DND-41 (cell line): Measurements from ENCODE around the gene NSDHL.

ENCODE experiments used
- ATAC-seq: fragments of 200-7000 bp; cut with Tn5 transposase; 3 replicates; pipeline ENCODE4 v1.9.1; 2021; ENCODE audit warnings: low read depth; ENCODE audit not compliant: insufficient read depth
- DNase-seq: peaks from one replicate; pipeline ENCODE4 v3.0.0-alpha.2; 2020
- H2AFZ ChIP-seq: 2 replicates; pipeline ENCODE4 v1.6.0; 2012; ENCODE audit warnings: low read depth, low read length
- H3K27ac ChIP-seq: 2 replicates; pipeline ENCODE4 v1.5.1; 2012; ENCODE audit warnings: low read length, inconsistent platforms
- H3K27me3 ChIP-seq: fragments of 200-600 bp; sonication (generic); 2 replicates; pipeline ENCODE4 v1.6.0; 2012; ENCODE audit warnings: low read length, mild to moderate bottlenecking, inconsistent platforms; ENCODE audit not compliant: insufficient read depth, poor library complexity
- H3K36me3 ChIP-seq: 2 replicates; pipeline ENCODE4 v1.5.1; 2012; ENCODE audit warnings: low read length, inconsistent platforms; ENCODE audit not compliant: insufficient read depth
- H3K4me1 ChIP-seq: 2 replicates; pipeline ENCODE4 v1.5.1; 2012; ENCODE audit warnings: mild to moderate bottlenecking, low read length; ENCODE audit not compliant: insufficient read depth
- H3K4me2 ChIP-seq: 2 replicates; pipeline ENCODE4 v1.6.0; 2012; ENCODE audit warnings: mild to moderate bottlenecking, moderate library complexity, low read length, inconsistent platforms; ENCODE audit not compliant: insufficient read depth
- H3K4me3 ChIP-seq, 2 experiments: fragments of 200-600 bp in 1 of 2; shearing (Covaris generic) in 1 of 2; 2 replicates each; pipeline ENCODE4 v1.5.1; 2012 to 2016; ENCODE audit warnings: inconsistent platforms in 2 of 2, low read length in 2 of 2, mild to moderate bottlenecking in 2 of 2, low read depth in 1 of 2, moderate library complexity in 1 of 2
- H3K79me2 ChIP-seq: 2 replicates; pipeline ENCODE4 v1.6.0; 2012; ENCODE audit warnings: low read length, inconsistent platforms; ENCODE audit not compliant: insufficient read depth
- H3K9ac ChIP-seq: 2 replicates; pipeline ENCODE4 v1.6.0; 2012; ENCODE audit warnings: low read depth, mild to moderate bottlenecking, inconsistent platforms, low read length, moderate library complexity
- H3K9me3 ChIP-seq: 2 replicates; pipeline ENCODE4 v1.5.1; 2012; ENCODE audit warnings: low read length, moderate library complexity, mild to moderate bottlenecking, inconsistent platforms; ENCODE audit not compliant: insufficient read depth, severe bottlenecking
- H4K20me1 ChIP-seq: 2 replicates; pipeline ENCODE4 v1.6.0; 2012; ENCODE audit warnings: low read length; ENCODE audit not compliant: insufficient read depth
- CTCF ChIP-seq: IDR thresholded peaks from 2 replicates; pipeline ENCODE4 v1.5.1; 2012; ENCODE audit warnings: borderline replicate concordance, low read length, moderate library complexity, mild to moderate bottlenecking; ENCODE audit not compliant: poor library complexity, severe bottlenecking; ENCODE audit errors: extremely low read depth
- EZH2 ChIP-seq: IDR thresholded peaks from 3 replicates; pipeline ENCODE4 v1.6.1; 2012; ENCODE audit warnings: borderline replicate concordance, low read depth, mild to moderate bottlenecking, moderate library complexity, low read length, inconsistent platforms; ENCODE audit not compliant: severe bottlenecking

The NSDHL gene

GRCh38 chrX:152881289-152881688 lies 50.4 kb downstream of the NSDHL start:
- Histone ChIP-seq H3K9ac (no peak overlapping the region), H3K9me3 (no peaks in the 10 kb centered on the region), H2AFZ (no peak overlapping the region), H4K20me1 (no peaks in the 10 kb centered on the region), H3K4me1 (no peaks in the 10 kb centered on the region), H3K27ac (no peak overlapping the region), H3K4me2 (no peak overlapping the region), H3K4me3 (no peak overlapping the region), H3K36me3 (no peaks in the 10 kb centered on the region), H3K27me3 (no peaks in the 10 kb centered on the region), H3K79me2 (no peaks in the 10 kb centered on the region)
- DNase-seq (no peak), ATAC-seq (no peak)
- TF ChIP-seq CTCF: no peak
- no peak for TF ChIP-seq EZH2

- no peak overlapping the region for H3K4me3 ChIP-seq
- H3K36me3 ChIP-seq: no peaks in the 10 kb centered on the region
- no peak overlapping the region for H3K9ac ChIP-seq
- no peaks in the 10 kb centered on the region for H3K79me2 ChIP-seq
- no peak overlapping the region for H2AFZ ChIP-seq
- no peaks in the 10 kb centered on the region for H3K9me3 ChIP-seq
- H3K4me1 ChIP-seq: no peaks in the 10 kb centered on the region
- H3K4me2 ChIP-seq: no peak overlapping the region
- H3K27ac ChIP-seq: no peak overlapping the region
- no peak for TF ChIP-seq EZH2
- TF ChIP-seq CTCF: no peak
- no peak for ATAC-seq
- H3K27me3 ChIP-seq: no peaks in the 10 kb centered on the region
- no peaks in the 10 kb centered on the region for H4K20me1 ChIP-seq
- DNase-seq: no peak
These were observed 53.3 kb downstream of the NSDHL start for GRCh38 chrX:152884171-152884570.

DNA sequence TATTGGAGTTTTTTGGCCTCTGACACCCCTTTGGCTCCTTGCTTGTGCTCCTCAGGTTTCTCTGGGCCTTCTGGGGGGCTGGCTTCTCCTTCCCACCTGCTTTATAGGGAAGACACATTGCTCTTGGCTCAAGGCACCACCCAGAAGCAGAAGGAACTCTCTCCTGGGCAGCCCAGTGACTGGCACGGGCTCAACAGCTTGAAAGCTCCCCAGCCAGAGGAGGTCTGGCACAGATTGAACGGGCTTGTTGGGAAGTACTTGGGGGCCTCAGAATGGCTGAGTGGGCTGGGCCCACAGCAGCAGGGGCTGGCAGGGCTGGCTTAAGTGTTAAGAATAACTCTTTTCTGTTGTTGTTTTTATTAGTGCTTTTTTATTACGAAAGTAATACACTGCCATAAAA lies 55.9 kb downstream of the NSDHL start:
- ATAC-seq: no peak
- no peak overlapping the region for H3K4me3 ChIP-seq
- H3K27me3 ChIP-seq: no peaks in the 10 kb centered on the region

GRCh38 chrX:152892499-152892898 lies 61.6 kb downstream of the NSDHL start:
- no peak for ATAC-seq
- Histone ChIP-seq H3K27ac (no peak overlapping the region), H3K9me3 (no peaks in the 10 kb centered on the region), H3K79me2 (no peaks in the 10 kb centered on the region), H3K4me2 (no peak overlapping the region), H3K4me1 (no peaks in the 10 kb centered on the region), H4K20me1 (no peaks in the 10 kb centered on the region), H3K27me3 (no peaks in the 10 kb centered on the region), H2AFZ (no peak overlapping the region), H3K4me3 (no peak overlapping the region), H3K36me3 (no peaks in the 10 kb centered on the region), H3K9ac (no peak overlapping the region)
- DNase-seq: no peak
- TF ChIP-seq CTCF (no peak), EZH2 (no peak)

More for the DNA sequence above, 55.9 kb downstream of the NSDHL start:
- no peaks in the 10 kb centered on the region for H4K20me1 ChIP-seq
- H3K9ac ChIP-seq: no peak overlapping the region
- no peak for DNase-seq
- H3K9me3 ChIP-seq: no peaks in the 10 kb centered on the region
- H3K4me1 ChIP-seq: no peaks in the 10 kb centered on the region
- no peak overlapping the region for H3K27ac ChIP-seq
- H3K79me2 ChIP-seq: no peaks in the 10 kb centered on the region
- no peak overlapping the region for H2AFZ ChIP-seq
- no peaks in the 10 kb centered on the region for H3K36me3 ChIP-seq
- TF ChIP-seq EZH2: no peak
- no peak overlapping the region for H3K4me2 ChIP-seq
